HepG2 (cell line): ENCODE results near the gene CDH23. TPM values are rescaled to one million over a fixed set of nuclear protein-coding genes. Genes with fewer than 3 reads are reported as not detected.

ENCODE experiments used
- ATAC-seq: fragments of 200-7000 bp; cut with Tn5 transposase; 3 replicates; pipeline ENCODE4 v1.9.1; 2020; ENCODE audit warnings: mild to moderate bottlenecking, moderate library complexity
- BruUV-seq: library from RNA; stranded (reverse); fragments of 400-500 nt; replicated peaks from 2 replicates; lab custom pipeline; 2021; lab: Mats Ljungman, UMichigan
- CTCF ChIA-PET: fragments of 300-600 bp; formaldehyde crosslinking; extraction: SDS; loops from one replicate; lab custom pipeline; 2021; ENCODE audit warnings: low total read pairs, inconsistent platforms, low intra/inter-chr PET ratio; lab: Yijun Ruan, JAX
- POLR2A ChIA-PET: fragments of 350-600 bp; sonication (Branson Sonifier 250); formaldehyde crosslinking; loops from one replicate; lab custom pipeline; 2020; ENCODE audit warnings: antibody characterized with exemption, inconsistent platforms; lab: Yijun Ruan, JAX
- DNase-seq: peaks from one replicate; pipeline ENCODE4 v3.0.0-alpha.2; 2015; ENCODE audit warnings: low spot score
- FAIRE-seq: peaks from 3 replicates; lab custom pipeline; 2011; peaks lifted over from hg19 to GRCh38; lab: Jason Lieb, UNC
- H2AFZ ChIP-seq: one replicate; pipeline ENCODE4 v1.6.1; 2011; ENCODE audit warnings: low read length, inconsistent platforms
- H3K27ac ChIP-seq: fragments of 300-600 bp; 3 replicates; pipeline ENCODE4 v1.8.0; 2011; ENCODE audit warnings: mixed run types, mild to moderate bottlenecking, mixed read lengths, low read length, inconsistent platforms; ENCODE audit not compliant: insufficient read depth; ENCODE audit errors: extremely low read length
- H3K27me3 ChIP-seq, 2 experiments: fragments of 200-600 bp in 1 of 2; 2 replicates in 1 of 2; 3 replicates in 1 of 2; pipeline versions ENCODE4 v1.6.0 to v1.8.0; 2011; ENCODE audit warnings: low read length in 2 of 2, mild to moderate bottlenecking in 2 of 2, moderate library complexity in 2 of 2, inconsistent platforms in 1 of 2; ENCODE audit not compliant: insufficient read depth in 2 of 2, control insufficient read depth in 1 of 2
- H3K36me3 ChIP-seq, 2 experiments: fragments of 200-600 bp in 1 of 2; replicated peaks in 1 of 2; 2 replicates in 1 of 2; 3 replicates in 1 of 2; pipeline versions ENCODE4 v1.5.1 to v1.8.0; 2011; ENCODE audit warnings: low read length in 2 of 2, inconsistent platforms in 1 of 2; ENCODE audit not compliant: insufficient read depth in 2 of 2, control insufficient read depth in 1 of 2
- H3K4me1 ChIP-seq: 2 replicates; pipeline ENCODE4 v1.5.1; 2012; ENCODE audit warnings: low read length, inconsistent platforms; ENCODE audit not compliant: insufficient read depth
- H3K4me2 ChIP-seq: 2 replicates; pipeline ENCODE4 v1.6.0; 2011; ENCODE audit warnings: low read depth, low read length, inconsistent platforms
- H3K4me3 ChIP-seq, 3 experiments: fragments of 200-600 bp in 1 of 3; sonication (generic), shearing (Covaris generic) in 1 of 3; replicated peaks in 1 of 3; 2 replicates each; pipeline ENCODE4 v1.5.1; 2011 to 2016; ENCODE audit warnings: low read length in 3 of 3, inconsistent platforms in 2 of 3, low read depth in 2 of 3, mild to moderate bottlenecking in 2 of 3, control low read depth in 1 of 3, mixed read lengths in 1 of 3; ENCODE audit not compliant: insufficient read depth in 1 of 3
- H3K79me2 ChIP-seq: one replicate; pipeline ENCODE4 v1.6.1; 2011; ENCODE audit warnings: low read length, inconsistent platforms; ENCODE audit not compliant: insufficient read depth
- H3K9ac ChIP-seq: 2 replicates; pipeline ENCODE4 v1.6.0; 2011; ENCODE audit warnings: mild to moderate bottlenecking, low read depth, low read length, inconsistent platforms; ENCODE audit not compliant: insufficient read depth
- H3K9me3 ChIP-seq: 2 replicates; pipeline ENCODE4 v1.5.1; 2012; ENCODE audit warnings: mild to moderate bottlenecking, low read length
- H4K20me1 ChIP-seq: 2 replicates; pipeline ENCODE4 v1.6.0; 2011; ENCODE audit warnings: inconsistent platforms, mild to moderate bottlenecking, low read length, moderate library complexity; ENCODE audit not compliant: insufficient read depth
- CHD2 ChIP-seq: IDR thresholded peaks from 2 replicates; pipeline ENCODE4 v1.6.1; 2011; ENCODE audit warnings: low read depth, low read length, improper control_type of control experiment
- ISX ChIP-seq: sonication (generic); formaldehyde crosslinking; conservative IDR thresholded peaks from 2 replicates; pipeline ENCODE4 v1.5.0; 2020; ENCODE audit warnings: missing genetic modification reagents
- KLF11 ChIP-seq: IDR thresholded peaks from 2 replicates; pipeline ENCODE4 v1.6.1; 2016; ENCODE audit warnings: missing compliant biosample characterization
- MAFG ChIP-seq: sonication (generic); formaldehyde crosslinking; IDR thresholded peaks from 2 replicates; pipeline ENCODE4 v1.5.1; 2020; ENCODE audit warnings: mild to moderate bottlenecking, missing genetic modification reagents
- NFKBIZ ChIP-seq: IDR thresholded peaks from 2 replicates; pipeline ENCODE4 v1.6.1; 2018; ENCODE audit warnings: missing genetic modification reagents, missing compliant biosample characterization
- RAD21 ChIP-seq: fragments of 450-650 bp; formaldehyde crosslinking; IDR thresholded peaks from 2 replicates; pipeline ENCODE4 v1.5.0; 2020; ENCODE audit warnings: mild to moderate bottlenecking
- TSC22D2 ChIP-seq: sonication (generic); formaldehyde crosslinking; IDR thresholded peaks from 2 replicates; pipeline ENCODE4 v1.5.1; 2020; ENCODE audit warnings: missing genetic modification reagents, mild to moderate bottlenecking, borderline replicate concordance
- ZFP36L1 ChIP-seq: sonication (generic); formaldehyde crosslinking; IDR thresholded peaks from 2 replicates; pipeline ENCODE4 v1.8.0; 2022; ENCODE audit warnings: mild to moderate bottlenecking, missing genetic modification reagents, moderate library complexity
- ZIK1 ChIP-seq: sonication (generic); formaldehyde crosslinking; IDR thresholded peaks from 2 replicates; pipeline ENCODE4 v1.5.0; 2020; ENCODE audit warnings: mild to moderate bottlenecking, low read depth, missing genetic modification reagents, borderline replicate concordance
- ZNF251 ChIP-seq: sonication (generic); formaldehyde crosslinking; IDR thresholded peaks from 2 replicates; pipeline ENCODE4 v1.9.0; 2021; ENCODE audit warnings: mild to moderate bottlenecking, missing genetic modification reagents
- ZNF343 ChIP-seq: sonication (generic); formaldehyde crosslinking; IDR thresholded peaks from 2 replicates; pipeline ENCODE4 v1.4.0; 2020; ENCODE audit warnings: mild to moderate bottlenecking, missing genetic modification reagents
- ZSCAN31 ChIP-seq: sonication (generic); formaldehyde crosslinking; IDR thresholded peaks from 2 replicates; pipeline ENCODE4 v1.5.0; 2020; ENCODE audit warnings: low read depth, mild to moderate bottlenecking, missing genetic modification reagents
- WGBS: methylation state at CpG from one replicate; pipeline ENCODE4 v1.1.6; 2017; ENCODE audit warnings: low lambda C conversion rate; 5-methylcytosine and 5-hydroxymethylcytosine counted together
- in situ Hi-C: cut with HindIII; loops from 2 replicates; pipeline ENCODE4 v1.10.0; 2017; ENCODE audit warnings: low pct_unique_long_range_greater_than_20kb; ENCODE audit not compliant: extremely low pct_ligation_motif_present
- intact Hi-C: fragments of 100-400 bp; cut with micrococcal nuclease; formaldehyde crosslinking; loops from one replicate; pipeline ENCODE4 v1.10.0; 2022; ENCODE audit not compliant: unreplicated experiment
- polyA plus RNA-seq, 8 experiments: library from polyadenylated mRNA; depleted of rRNA in 3 of 8; stranded (reverse) in 7 of 8; unstranded in 1 of 8; fragments of >200 nt; fragmentation: Illumina TruSeq in 4 of 8; extraction: Trizol in 4 of 8; gene quantifications; 2 replicates each; pipeline versions ENCODE4 v1.2.1 to v1.2.3, GENCODE V29; 2011 to 2016; ENCODE audit warnings: low read depth in 4 of 8, missing spikeins in 1 of 8, mixed read lengths in 1 of 8; ENCODE audit not compliant: insufficient read depth in 1 of 8
- total RNA-seq, 5 experiments: library from RNA; depleted of rRNA; stranded (reverse); fragments of >200 nt; fragmentation: Illumina TruSeq; extraction: Trizol; gene quantifications; 2 replicates each; pipeline ENCODE4 v1.2.3, GENCODE V29; 2016; ENCODE audit warnings: low read depth in 1 of 5

CDH23 gene
- total and polyA plus RNA-seq, 2 of the 13 experiments (the other 11 are each of a cell fraction or from before 2014, with no cell fraction given), result 0.13 TPM; not detected in 1

DNA sequence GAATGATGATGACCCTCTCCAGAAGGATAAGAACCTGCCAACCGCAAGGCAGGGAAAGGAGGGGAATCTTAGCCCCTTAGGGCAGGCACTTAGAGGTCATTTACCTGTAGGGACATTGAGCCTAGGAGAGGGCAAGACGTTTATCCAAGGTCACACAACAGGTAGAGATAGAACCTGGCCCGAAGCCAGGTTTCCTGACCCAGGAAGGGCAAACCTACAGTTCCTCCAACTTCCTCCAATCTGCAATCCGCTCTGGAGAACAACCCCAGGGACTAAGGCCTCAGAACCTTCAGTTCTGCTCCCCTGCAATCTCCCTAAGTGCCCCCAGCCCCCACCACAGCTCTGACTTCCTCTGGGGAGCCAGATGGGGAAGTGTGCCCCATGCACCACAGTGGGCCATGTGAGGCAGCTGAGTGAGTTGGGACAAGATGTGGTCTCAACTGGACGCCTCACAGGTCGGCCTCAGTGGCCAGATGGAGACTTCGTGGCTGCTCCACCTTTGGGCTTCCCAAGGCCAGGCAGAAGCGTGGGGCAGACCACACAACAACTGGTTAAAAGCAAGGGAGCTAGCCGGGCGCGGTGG, 455.7 kb downstream of the CDH23 start:
- Histone ChIP-seq H3K36me3 (no peaks in the 10 kb centered on the region), H3K9ac (no peak overlapping the region), H3K9me3 (no peaks in the 10 kb centered on the region), H3K4me2 (no peak overlapping the region), H4K20me1 (peaks cover 23% of the 10 kb centered on the region), H3K27ac (no peak overlapping the region), H3K4me1 (peaks cover 37% of the 10 kb centered on the region), H3K79me2 (peaks cover 32% of the 10 kb centered on the region), H3K4me3 (no peak overlapping the region), H2AFZ (no peak overlapping the region), H3K27me3 (peaks cover 3% of the 10 kb centered on the region in 2 experiments; a peak in 2 of 5 replicates)
- POLR2A ChIA-PET, result interaction anchor here (1.6 kb wide), 1 partner anchor 44 kb away, joined by 7 read pairs; no protein-coding TSS in a partner anchor
- FAIRE-seq, result no peak
- no peak for ATAC-seq
- in situ Hi-C loops, result no loop called here
- no peak for TF ChIP-seq ZSCAN31 (CRISPR knock-in tag)
- no peak for TF ChIP-seq ISX
- no peak for TF ChIP-seq ZIK1
- no peak for TF ChIP-seq ZFP36L1 (CRISPR knock-in tag)
- TF ChIP-seq TSC22D2 (CRISPR knock-in tag), result no peak
- TF ChIP-seq KLF11 (CRISPR knock-in tag), result no peak
- no peak for TF ChIP-seq ZNF343 (CRISPR knock-in tag)
- no peak for TF ChIP-seq MAFG
- no peak for TF ChIP-seq NFKBIZ
- TF ChIP-seq CHD2, result no peak
- TF ChIP-seq RAD21, result no peak
- TF ChIP-seq ZNF251 (CRISPR knock-in tag), result no peak
- intact Hi-C loops, result no loop called here
- BruUV-seq, result no TSS peak
- no peak for DNase-seq
- 75% methylated on average over 5 of the region's 11 CpGs for WGBS
- CTCF ChIA-PET, result no interaction called here
